ENCODE data around the gene CUZD1.

- TF ChIP-seq EZH2 (IDR thresholded peaks at IDR 0.05), result no peak
- no peak for TF ChIP-seq POLR2AphosphoS5 (IDR thresholded peaks at IDR 0.05; ENCODE audit: borderline replicate concordance, low read depth, low read length)
Observed at GRCh38 chr10:122863216-122864193, 17.8 kb upstream of the CUZD1 start.

All from SK-N-MC (cell line).